Measurements from ENCODE around the gene CASZ1.

CASZ1 gene

DNA sequence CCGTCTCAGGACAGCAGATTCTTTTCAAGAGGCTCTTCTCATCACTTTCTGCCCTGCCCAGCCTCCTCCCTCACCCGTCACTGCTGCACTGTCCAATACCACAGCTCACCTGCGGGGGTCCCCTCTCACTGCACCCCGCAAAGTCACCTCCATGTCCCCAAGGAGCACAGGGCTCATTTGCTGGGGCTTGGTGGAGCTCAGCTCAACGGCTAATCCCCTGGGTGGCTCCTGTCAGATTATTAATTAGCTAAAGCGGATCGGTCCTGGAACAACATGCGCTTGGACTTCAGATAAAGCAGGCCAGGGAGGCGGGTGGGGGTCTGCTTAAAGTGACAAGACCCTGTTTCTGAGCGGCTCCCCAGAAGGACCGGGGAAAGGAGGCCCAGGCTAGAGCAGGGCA lies 43.1 kb downstream of the CASZ1 start:
- TF ChIP-seq POLR2AphosphoS5 (IDR thresholded peaks at IDR 0.05; ENCODE audit: low read depth) = no peak
- no peak for TF ChIP-seq GABPA (IDR thresholded peaks at IDR 0.05; ENCODE audit: low read depth)
- TF ChIP-seq, protein P1, sequence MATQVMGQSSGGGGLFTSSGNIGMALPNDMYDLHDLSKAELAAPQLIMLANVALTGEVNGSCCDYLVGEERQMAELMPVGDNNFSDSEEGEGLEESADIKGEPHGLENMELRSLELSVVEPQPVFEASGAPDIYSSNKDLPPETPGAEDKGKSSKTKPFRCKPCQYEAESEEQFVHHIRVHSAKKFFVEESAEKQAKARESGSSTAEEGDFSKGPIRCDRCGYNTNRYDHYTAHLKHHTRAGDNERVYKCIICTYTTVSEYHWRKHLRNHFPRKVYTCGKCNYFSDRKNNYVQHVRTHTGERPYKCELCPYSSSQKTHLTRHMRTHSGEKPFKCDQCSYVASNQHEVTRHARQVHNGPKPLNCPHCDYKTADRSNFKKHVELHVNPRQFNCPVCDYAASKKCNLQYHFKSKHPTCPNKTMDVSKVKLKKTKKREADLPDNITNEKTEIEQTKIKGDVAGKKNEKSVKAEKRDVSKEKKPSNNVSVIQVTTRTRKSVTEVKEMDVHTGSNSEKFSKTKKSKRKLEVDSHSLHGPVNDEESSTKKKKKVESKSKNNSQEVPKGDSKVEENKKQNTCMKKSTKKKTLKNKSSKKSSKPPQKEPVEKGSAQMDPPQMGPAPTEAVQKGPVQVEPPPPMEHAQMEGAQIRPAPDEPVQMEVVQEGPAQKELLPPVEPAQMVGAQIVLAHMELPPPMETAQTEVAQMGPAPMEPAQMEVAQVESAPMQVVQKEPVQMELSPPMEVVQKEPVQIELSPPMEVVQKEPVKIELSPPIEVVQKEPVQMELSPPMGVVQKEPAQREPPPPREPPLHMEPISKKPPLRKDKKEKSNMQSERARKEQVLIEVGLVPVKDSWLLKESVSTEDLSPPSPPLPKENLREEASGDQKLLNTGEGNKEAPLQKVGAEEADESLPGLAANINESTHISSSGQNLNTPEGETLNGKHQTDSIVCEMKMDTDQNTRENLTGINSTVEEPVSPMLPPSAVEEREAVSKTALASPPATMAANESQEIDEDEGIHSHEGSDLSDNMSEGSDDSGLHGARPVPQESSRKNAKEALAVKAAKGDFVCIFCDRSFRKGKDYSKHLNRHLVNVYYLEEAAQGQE (IDR thresholded peaks at IDR 0.05; ENCODE audit: insufficient replicate concordance, low read depth) = no peak
- no peak for TF ChIP-seq SPI1 (IDR thresholded peaks at IDR 0.05; ENCODE audit: borderline replicate concordance, low read depth)
- peaks cover 16% of the 10 kb centered on the region for H3K27me3 ChIP-seq (ENCODE audit: insufficient read depth, poor library complexity, severe bottlenecking)
- no peak for DNase-seq (ENCODE audit: low read depth in 1 of 2, low spot score in 1 of 2)
- H3K27ac ChIP-seq (replicated peaks) = no peak overlapping the region
- H3K4me3 ChIP-seq (replicated peaks; ENCODE audit: insufficient read depth, low read length) = no peak overlapping the region

- H3K27me3 ChIP-seq (ENCODE audit: insufficient read depth, poor library complexity, severe bottlenecking) = peaks cover 13% of the 10 kb centered on the region
- no peak overlapping the region for H3K4me3 ChIP-seq (replicated peaks; ENCODE audit: insufficient read depth, low read length)
- DNase-seq (ENCODE audit: low read depth in 1 of 2, low spot score in 1 of 2) = no peak
- TF ChIP-seq POLR2AphosphoS5 (IDR thresholded peaks at IDR 0.05; ENCODE audit: low read depth) = no peak
- TF ChIP-seq, protein P1 (IDR thresholded peaks at IDR 0.05; ENCODE audit: insufficient replicate concordance, low read depth) = no peak
- no peak for TF ChIP-seq SPI1 (IDR thresholded peaks at IDR 0.05; ENCODE audit: borderline replicate concordance, low read depth)
- TF ChIP-seq CTCF (IDR thresholded peaks at IDR 0.05; ENCODE audit: insufficient read depth, low read length) = no peak
- no peak for TF ChIP-seq GABPA (IDR thresholded peaks at IDR 0.05; ENCODE audit: low read depth)
- H3K27ac ChIP-seq (replicated peaks) = no peak overlapping the region
Measured at GRCh38 chr1:10751561-10752085, 44.8 kb downstream of the CASZ1 start.

- no peak for TF ChIP-seq GABPA (IDR thresholded peaks at IDR 0.05; ENCODE audit: low read depth)
- no peak for TF ChIP-seq SPI1 (IDR thresholded peaks at IDR 0.05; ENCODE audit: borderline replicate concordance, low read depth)
- TF ChIP-seq POLR2AphosphoS5 (IDR thresholded peaks at IDR 0.05; ENCODE audit: low read depth) = no peak
- Histone ChIP-seq H3K27ac (replicated peaks) (no peak overlapping the region), H3K4me3 (replicated peaks; ENCODE audit: insufficient read depth, low read length) (no peak overlapping the region), H3K27me3 (ENCODE audit: insufficient read depth, poor library complexity, severe bottlenecking) (peaks cover 13% of the 10 kb centered on the region)
- DNase-seq (ENCODE audit: low read depth in 1 of 2, low spot score in 1 of 2) = no peak
Measured at GRCh38 chr1:10751160-10751559, 45.3 kb downstream of the CASZ1 start.

GRCh38 chr1:10745886-10746455 lies 50.5 kb downstream of the CASZ1 start:
- TF ChIP-seq, protein P1 (IDR thresholded peaks at IDR 0.05; ENCODE audit: insufficient replicate concordance, low read depth) = no peak
- TF ChIP-seq GABPA (IDR thresholded peaks at IDR 0.05; ENCODE audit: low read depth) (no peak), CTCF (IDR thresholded peaks at IDR 0.05; ENCODE audit: insufficient read depth, low read length) (no peak), POLR2AphosphoS5 (IDR thresholded peaks at IDR 0.05; ENCODE audit: low read depth) (no peak), SPI1 (IDR thresholded peaks at IDR 0.05; ENCODE audit: borderline replicate concordance, low read depth) (no peak)
- no peak overlapping the region for H3K4me3 ChIP-seq (replicated peaks; ENCODE audit: insufficient read depth, low read length)
- DNase-seq (ENCODE audit: low read depth in 1 of 2, low spot score in 1 of 2) = no peak

More at GRCh38 chr1:10745886-10746455, 50.5 kb downstream of the CASZ1 start:
- H3K27ac ChIP-seq (replicated peaks) = no peak overlapping the region
- H3K27me3 ChIP-seq (ENCODE audit: insufficient read depth, poor library complexity, severe bottlenecking) = no peaks in the 10 kb centered on the region
